Esophagus (tissue), 2 donors: ENCODE results near the gene ACAP2. TPM values are rescaled to one million over a fixed set of nuclear protein-coding genes. Genes with fewer than 3 reads are reported as not detected.

Source experiments
- H3K27ac ChIP-seq, 2 donors: one replicate each; pipeline ENCODE4 v1.5.1; 2013; ENCODE audit warnings: low read depth in 2 of 2, mild to moderate bottlenecking in 2 of 2, inconsistent platforms in 1 of 2, low read length in 1 of 2, moderate library complexity in 1 of 2
- H3K27me3 ChIP-seq, 2 donors: one replicate each; pipeline ENCODE4 v1.6.1; 2013; ENCODE audit warnings: low read length in 2 of 2, control low read depth in 1 of 2, mild to moderate bottlenecking in 1 of 2; ENCODE audit not compliant: insufficient read depth in 2 of 2, control insufficient read depth in 1 of 2
- H3K36me3 ChIP-seq, 2 donors: one replicate each; pipeline ENCODE4 v1.6.1; 2013; ENCODE audit warnings: low read length in 1 of 2; ENCODE audit not compliant: control insufficient read depth in 2 of 2, insufficient read depth in 2 of 2
- H3K4me1 ChIP-seq, 2 donors: one replicate each; pipeline ENCODE4 v1.6.1; 2013; ENCODE audit warnings: low read length in 1 of 2; ENCODE audit not compliant: control insufficient read depth in 2 of 2, insufficient read depth in 2 of 2
- H3K4me3 ChIP-seq, 2 donors: one replicate each; pipeline ENCODE4 v1.5.1; 2013; ENCODE audit warnings: low read length in 2 of 2, mild to moderate bottlenecking in 2 of 2, low read depth in 1 of 2, moderate library complexity in 1 of 2
- H3K9me3 ChIP-seq, 2 donors: one replicate each; pipeline ENCODE4 v1.6.1; 2013; ENCODE audit warnings: mild to moderate bottlenecking in 2 of 2, low read depth in 1 of 2, low read length in 1 of 2, moderate library complexity in 1 of 2; ENCODE audit not compliant: control insufficient read depth in 2 of 2, insufficient read depth in 1 of 2
- WGBS, 2 donors: extraction: QIAGEN DNeasy Blood & Tissue Kit; methylation state at CpG; one replicate each; pipeline ENCODE4 v1.1.7; 2013; 5-methylcytosine and 5-hydroxymethylcytosine counted together
- polyA plus RNA-seq, 2 donors: library from polyadenylated mRNA; stranded (reverse); fragments of 200-250 nt; gene quantifications; one replicate each; pipeline ENCODE4 v1.2.3, GENCODE V29; 2013
- donor health status: healthy with polysubstance abuse.
- donor health status: Bipolar disorder and iron deficiency.

ACAP2 gene
- polyA plus RNA-seq, 2 donors: 11.9 to 12.5 TPM

- Histone ChIP-seq H3K4me3 (no peak overlapping the region), H3K9me3 (no peaks in the 10 kb centered on the region), H3K4me1 (peaks cover 0 to 7% of the 10 kb centered on the region in 2 donors), H3K27me3 (no peaks in the 10 kb centered on the region), H3K27ac (peak overlapping the region; percentile 85 to 98), H3K36me3 (no peaks in the 10 kb centered on the region)
- WGBS, 2 donors: 45 to 54% methylated on average over 7 of the region's 7 CpGs
Measured at GRCh38 chr3:195461594-195462307, 18.9 kb upstream of the ACAP2 start.

DNA sequence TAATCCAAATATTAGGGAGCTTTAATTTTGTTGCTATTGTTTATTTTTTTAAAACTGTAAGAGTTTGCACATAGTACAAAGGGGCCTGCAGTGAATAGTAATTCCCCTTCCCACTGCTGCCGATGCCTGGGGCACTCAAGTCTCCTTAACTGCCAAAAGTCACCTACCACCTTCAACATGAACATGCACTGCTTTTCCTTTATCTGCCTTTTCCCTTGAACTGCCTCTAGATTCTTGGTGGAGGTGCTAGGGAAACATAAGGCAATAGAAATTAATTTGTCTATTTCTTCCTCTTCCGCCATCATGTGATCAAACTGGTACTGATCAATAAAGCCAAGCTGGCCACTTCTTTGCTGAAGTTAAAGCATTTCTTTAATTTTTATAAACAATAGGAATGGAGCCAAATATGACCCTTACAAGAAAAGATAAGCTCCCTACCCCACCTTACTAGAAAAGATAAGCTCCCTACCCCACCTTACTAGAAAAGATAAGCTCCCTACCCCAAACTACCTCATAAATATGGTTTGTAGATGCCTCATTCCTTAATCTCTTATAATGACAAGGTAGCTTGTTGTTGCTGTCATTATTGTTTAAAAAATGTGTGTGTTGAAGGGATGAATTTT is 17.4 kb upstream of the ACAP2 start:
- H3K27ac ChIP-seq: no peak overlapping the region
- 96% methylated on average over 2 of the region's 2 CpGs for WGBS, 2 donors
- H3K9me3 ChIP-seq: no peaks in the 10 kb centered on the region
- peaks cover 0 to 7% of the 10 kb centered on the region in 2 donors for H3K4me1 ChIP-seq
- H3K36me3 ChIP-seq: no peaks in the 10 kb centered on the region
- H3K4me3 ChIP-seq: no peak overlapping the region
- H3K27me3 ChIP-seq: no peaks in the 10 kb centered on the region

GRCh38 chr3:195458316-195458717 is 15.5 kb upstream of the ACAP2 start:
- peak overlapping the region; percentile 59 for H3K27ac ChIP-seq
- WGBS, 2 donors: 22 to 40% methylated on average over 2 of the region's 2 CpGs
- no peaks in the 10 kb centered on the region for H3K9me3 ChIP-seq
- no peaks in the 10 kb centered on the region for H3K27me3 ChIP-seq
- peaks cover 0 to 7% of the 10 kb centered on the region in 2 donors for H3K4me1 ChIP-seq
- no peak overlapping the region for H3K4me3 ChIP-seq
- no peaks in the 10 kb centered on the region for H3K36me3 ChIP-seq

DNA sequence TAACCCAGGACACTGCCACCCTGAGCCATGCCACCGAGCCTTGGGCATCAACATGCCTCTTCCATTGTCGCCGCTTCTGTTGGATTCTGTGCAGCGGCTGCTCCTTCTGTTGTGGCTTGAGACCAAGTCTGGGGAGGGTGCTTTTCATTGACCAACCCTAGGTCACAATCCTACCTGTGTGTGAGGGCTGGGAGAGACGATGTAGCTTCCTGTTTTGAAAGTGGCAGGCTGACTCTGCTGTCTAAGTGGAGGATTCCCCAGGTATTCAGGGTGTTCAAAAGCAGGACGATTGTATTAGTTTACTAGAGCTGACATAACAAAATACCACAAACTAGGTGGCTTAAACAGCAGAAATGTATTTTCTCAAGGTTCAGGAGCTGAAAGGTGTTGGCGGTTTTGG is 13.0 kb upstream of the ACAP2 start:
- Histone ChIP-seq H3K27ac (no peak overlapping the region), H3K4me3 (no peak overlapping the region), H3K4me1 (peaks cover 0 to 2% of the 10 kb centered on the region in 2 donors), H3K27me3 (no peaks in the 10 kb centered on the region), H3K9me3 (no peaks in the 10 kb centered on the region), H3K36me3 (no peaks in the 10 kb centered on the region)
- WGBS, 2 donors: 90 to 95% methylated on average over 7 of the region's 7 CpGs

GRCh38 chr3:195453236-195453635 is 10.4 kb upstream of the ACAP2 start:
- Histone ChIP-seq H3K4me1 (no peaks in the 10 kb centered on the region), H3K27me3 (no peaks in the 10 kb centered on the region), H3K9me3 (no peaks in the 10 kb centered on the region), H3K27ac (no peak overlapping the region), H3K4me3 (no peak overlapping the region), H3K36me3 (no peaks in the 10 kb centered on the region)
- 70 to 74% methylated on average over 3 of the region's 3 CpGs for WGBS, 2 donors

- Histone ChIP-seq H3K4me1 (no peaks in the 10 kb centered on the region), H3K27ac (peak overlapping the region; percentile 35 to 84), H3K27me3 (no peaks in the 10 kb centered on the region), H3K9me3 (no peaks in the 10 kb centered on the region), H3K36me3 (no peaks in the 10 kb centered on the region), H3K4me3 (no peak overlapping the region)
- WGBS, 2 donors: 53 to 82% methylated on average over 6 of the region's 6 CpGs
Measured at GRCh38 chr3:195451373-195452015, 8.7 kb upstream of the ACAP2 start.

GRCh38 chr3:195450731-195451229 is 8.0 kb upstream of the ACAP2 start:
- Histone ChIP-seq H3K4me3 (no peak overlapping the region), H3K27me3 (no peaks in the 10 kb centered on the region), H3K9me3 (no peaks in the 10 kb centered on the region), H3K27ac (peak overlapping the region; percentile 12 to 70), H3K4me1 (no peaks in the 10 kb centered on the region), H3K36me3 (no peaks in the 10 kb centered on the region)
- 41 to 54% methylated on average over 5 of the region's 5 CpGs for WGBS, 2 donors

GRCh38 chr3:195448205-195448875 is 5.5 kb upstream of the ACAP2 start:
- Histone ChIP-seq H3K27ac (no peak overlapping the region), H3K4me3 (no peak overlapping the region), H3K4me1 (no peaks in the 10 kb centered on the region), H3K27me3 (no peaks in the 10 kb centered on the region), H3K36me3 (no peaks in the 10 kb centered on the region), H3K9me3 (no peaks in the 10 kb centered on the region)
- 98% methylated on average over 10 to 12 of the region's 12 CpGs for WGBS, 2 donors

DNA sequence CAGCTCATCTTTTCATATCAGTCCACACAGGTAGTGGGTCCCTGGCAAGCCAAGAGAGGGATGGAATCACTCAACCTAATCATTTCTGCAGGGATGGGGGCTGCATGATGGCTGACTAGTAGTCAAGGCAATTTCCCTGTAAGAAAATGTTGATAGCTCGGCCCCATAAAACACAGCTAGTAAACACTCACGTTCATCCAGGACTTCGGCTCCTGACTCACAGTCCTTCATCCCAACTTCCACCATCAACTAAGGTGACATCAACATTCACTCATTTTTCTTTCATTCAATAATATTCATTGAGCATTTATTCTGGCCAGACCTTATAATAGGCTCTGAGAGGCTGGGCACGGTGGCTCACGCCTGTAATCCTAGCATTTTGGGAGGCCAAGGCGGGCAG is 4.4 kb upstream of the ACAP2 start:
- no peak overlapping the region for H3K4me3 ChIP-seq
- no peak overlapping the region for H3K27ac ChIP-seq
- no peaks in the 10 kb centered on the region for H3K36me3 ChIP-seq
- WGBS, 2 donors: 90 to 96% methylated on average over 6 of the region's 6 CpGs
- H3K9me3 ChIP-seq: no peaks in the 10 kb centered on the region
- H3K27me3 ChIP-seq: no peaks in the 10 kb centered on the region
- H3K4me1 ChIP-seq: no peaks in the 10 kb centered on the region
